Breast epithelium (tissue), 4 donors: ENCODE measurements around the gene SUPT6H. TPM values are rescaled to one million over a fixed set of nuclear protein-coding genes. Genes with fewer than 3 reads are reported as not detected.

ENCODE experiments used
- DNase-seq, 2 donors: peaks; one replicate each; pipeline ENCODE4 v3.0.0-alpha.2; 2019; ENCODE audit warnings: low spot score in 2 of 2
- H3K27ac ChIP-seq, 2 donors: fragments of 200-600 bp; sonication (generic) in 1 of 2; one replicate each; pipeline ENCODE4 v1.5.1; 2016 to 2019; ENCODE audit warnings: mild to moderate bottlenecking in 1 of 2
- H3K27me3 ChIP-seq, 2 donors: fragments of 200-600 bp; sonication (generic) in 1 of 2; one replicate each; pipeline versions ENCODE4 v1.5.1 to v1.6.0; 2017 to 2019; ENCODE audit warnings: control low read depth in 1 of 2, mild to moderate bottlenecking in 1 of 2
- H3K36me3 ChIP-seq: fragments of 200-600 bp; one replicate; pipeline ENCODE4 v1.5.1; 2019
- H3K4me1 ChIP-seq, 2 donors: fragments of 200-600 bp; sonication (generic); one replicate each; pipeline ENCODE4 v1.5.1; 2016 to 2019; ENCODE audit warnings: control low read depth in 1 of 2
- H3K4me3 ChIP-seq, 3 donors: fragments of 200-600 bp; sonication (generic); 1 replicate in 2 of 3; 2 replicates in 1 of 3; pipeline ENCODE4 v1.5.1; 2016 to 2019; ENCODE audit warnings: mild to moderate bottlenecking in 3 of 3, moderate library complexity in 2 of 3
- H3K9me3 ChIP-seq, 2 donors: fragments of 200-600 bp; sonication (generic) in 1 of 2; one replicate each; pipeline ENCODE4 v1.5.1; 2016 to 2019; ENCODE audit warnings: control low read depth in 1 of 2
- POLR2A ChIP-seq: fragments of 450-650 bp; IDR thresholded peaks from one replicate; pipeline ENCODE4 v1.6.1; 2016; ENCODE audit warnings: antibody characterized with exemption, mild to moderate bottlenecking, moderate library complexity
- POLR2AphosphoS5 ChIP-seq, 3 donors: sonication (generic); formaldehyde crosslinking; IDR thresholded peaks; one replicate each; pipeline ENCODE4 v1.6.1; 2017; ENCODE audit warnings: antibody characterized with exemption in 3 of 3
- intact Hi-C: fragments of 100-400 bp; cut with DNase I; formaldehyde crosslinking; loops from one replicate; pipeline ENCODE4 v1.15.1; 2023; ENCODE audit warnings: low total_unique reads
- total RNA-seq, 3 donors: library from RNA; depleted of rRNA; stranded (reverse); fragments of >200 nt; gene quantifications; one replicate each; pipeline ENCODE4 v1.1.0, GENCODE V29; 2016
- TF ChIP-seq, protein P1 (sequence below), 3 donors: fragments of 450-650 bp; IDR thresholded peaks; one replicate each; pipeline ENCODE4 v1.5.1; 2016 to 2017; ENCODE audit warnings: antibody characterized with exemption in 3 of 3, mild to moderate bottlenecking in 3 of 3, moderate library complexity in 3 of 3

Gene SUPT6H
- total RNA-seq, 3 donors from 2014 or later: 62.6 to 69.9 (median 66.7) TPM

DNA sequence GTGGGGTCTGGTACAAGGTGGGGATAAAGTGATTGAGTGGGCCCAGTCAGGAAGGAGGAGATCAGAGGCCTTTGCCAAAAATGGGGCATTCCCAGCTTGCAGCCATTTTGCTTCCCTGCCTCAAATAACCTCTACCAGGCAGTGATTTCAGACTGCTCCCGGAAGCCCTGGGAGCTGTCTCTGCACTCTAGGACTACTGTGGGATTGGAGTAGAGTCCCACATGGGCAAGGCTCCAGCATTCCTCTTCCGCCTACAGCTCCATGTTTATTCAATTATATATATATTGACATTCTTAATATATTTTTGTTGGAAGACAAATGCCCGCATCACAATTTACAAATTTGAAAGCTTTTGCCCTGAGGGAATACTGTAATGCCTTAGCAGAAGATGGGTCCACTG, 13.5 kb downstream of the SUPT6H start:
- H3K27me3 ChIP-seq: no peaks in the 10 kb centered on the region
- no peaks in the 10 kb centered on the region for H3K4me1 ChIP-seq
- no peak overlapping the region for H3K27ac ChIP-seq
- intact Hi-C loops: no loop called here
- TF ChIP-seq POLR2AphosphoS5 (IDR thresholded peaks at IDR 0.05): no peak
- H3K36me3 ChIP-seq: peaks cover 32% of the 10 kb centered on the region
- H3K4me3 ChIP-seq: no peak overlapping the region
- no peak for DNase-seq
- no peaks in the 10 kb centered on the region for H3K9me3 ChIP-seq

- Histone ChIP-seq H3K27me3 (no peaks in the 10 kb centered on the region), H3K9me3 (no peaks in the 10 kb centered on the region), H3K36me3 (peaks cover 32% of the 10 kb centered on the region), H3K4me3 (no peak overlapping the region), H3K4me1 (no peaks in the 10 kb centered on the region), H3K27ac (no peak overlapping the region)
- no peak for TF ChIP-seq POLR2AphosphoS5 (IDR thresholded peaks at IDR 0.05)
- TF ChIP-seq POLR2A: no peak
- TF ChIP-seq, protein P1, sequence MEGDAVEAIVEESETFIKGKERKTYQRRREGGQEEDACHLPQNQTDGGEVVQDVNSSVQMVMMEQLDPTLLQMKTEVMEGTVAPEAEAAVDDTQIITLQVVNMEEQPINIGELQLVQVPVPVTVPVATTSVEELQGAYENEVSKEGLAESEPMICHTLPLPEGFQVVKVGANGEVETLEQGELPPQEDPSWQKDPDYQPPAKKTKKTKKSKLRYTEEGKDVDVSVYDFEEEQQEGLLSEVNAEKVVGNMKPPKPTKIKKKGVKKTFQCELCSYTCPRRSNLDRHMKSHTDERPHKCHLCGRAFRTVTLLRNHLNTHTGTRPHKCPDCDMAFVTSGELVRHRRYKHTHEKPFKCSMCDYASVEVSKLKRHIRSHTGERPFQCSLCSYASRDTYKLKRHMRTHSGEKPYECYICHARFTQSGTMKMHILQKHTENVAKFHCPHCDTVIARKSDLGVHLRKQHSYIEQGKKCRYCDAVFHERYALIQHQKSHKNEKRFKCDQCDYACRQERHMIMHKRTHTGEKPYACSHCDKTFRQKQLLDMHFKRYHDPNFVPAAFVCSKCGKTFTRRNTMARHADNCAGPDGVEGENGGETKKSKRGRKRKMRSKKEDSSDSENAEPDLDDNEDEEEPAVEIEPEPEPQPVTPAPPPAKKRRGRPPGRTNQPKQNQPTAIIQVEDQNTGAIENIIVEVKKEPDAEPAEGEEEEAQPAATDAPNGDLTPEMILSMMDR (IDR thresholded peaks at IDR 0.05): peak in 1 of 3 donors; percentile 11
- intact Hi-C loops: no loop called here
- DNase-seq: no peak
Observed at GRCh38 chr17:28675980-28676379, 14.0 kb downstream of the SUPT6H start.

GRCh38 chr17:28682655-28683054, 20.6 kb downstream of the SUPT6H start:
- Histone ChIP-seq H3K4me1 (no peaks in the 10 kb centered on the region), H3K9me3 (no peaks in the 10 kb centered on the region), H3K4me3 (no peak overlapping the region), H3K27ac (no peak overlapping the region), H3K36me3 (peaks cover 42% of the 10 kb centered on the region), H3K27me3 (no peaks in the 10 kb centered on the region)
- intact Hi-C loops: no loop called here
- DNase-seq: no peak
- TF ChIP-seq, protein P1 (IDR thresholded peaks at IDR 0.05): no peak
- TF ChIP-seq POLR2A: no peak
- no peak for TF ChIP-seq POLR2AphosphoS5 (IDR thresholded peaks at IDR 0.05)

DNA sequence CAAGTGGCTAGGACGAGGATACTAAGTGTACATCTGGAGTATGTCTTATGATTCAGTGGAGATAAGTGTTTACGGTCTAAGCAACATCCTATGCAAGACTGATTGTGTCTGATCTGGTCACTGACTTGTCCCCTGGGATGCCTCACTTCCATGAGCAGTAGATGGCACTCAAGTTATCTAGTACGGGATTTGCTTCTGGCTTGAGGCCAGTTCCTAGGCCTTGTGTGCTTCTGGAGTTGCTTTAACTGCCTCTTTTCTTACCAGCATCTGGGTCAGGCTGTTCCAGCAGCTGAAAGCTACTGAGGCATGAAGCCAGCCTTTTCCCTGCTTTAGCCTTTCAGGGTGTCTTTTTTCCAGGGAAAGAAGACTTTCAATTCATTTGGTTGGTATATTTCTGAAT, 23.0 kb downstream of the SUPT6H start:
- H3K36me3 ChIP-seq: peaks cover 28% of the 10 kb centered on the region
- H3K4me1 ChIP-seq: no peaks in the 10 kb centered on the region
- intact Hi-C loops: no loop called here
- H3K27ac ChIP-seq: no peak overlapping the region
- H3K9me3 ChIP-seq: no peaks in the 10 kb centered on the region
- DNase-seq: no peak
- TF ChIP-seq, protein P1 (IDR thresholded peaks at IDR 0.05): no peak
- no peak for TF ChIP-seq POLR2A
- no peaks in the 10 kb centered on the region for H3K27me3 ChIP-seq
- no peak overlapping the region for H3K4me3 ChIP-seq

- Histone ChIP-seq H3K27me3 (no peaks in the 10 kb centered on the region), H3K4me1 (no peaks in the 10 kb centered on the region), H3K27ac (no peak overlapping the region), H3K9me3 (no peaks in the 10 kb centered on the region), H3K4me3 (no peak overlapping the region), H3K36me3 (peaks cover 32% of the 10 kb centered on the region)
- no peak for DNase-seq
- no peak for TF ChIP-seq POLR2AphosphoS5 (IDR thresholded peaks at IDR 0.05)
- TF ChIP-seq, protein P1 (IDR thresholded peaks at IDR 0.05): no peak
- TF ChIP-seq POLR2A: no peak
- intact Hi-C loops: no loop called here
Observed at GRCh38 chr17:28685366-28685765, 23.4 kb downstream of the SUPT6H start.

- Histone ChIP-seq H3K4me1 (no peaks in the 10 kb centered on the region), H3K27me3 (no peaks in the 10 kb centered on the region), H3K27ac (no peak overlapping the region), H3K9me3 (no peaks in the 10 kb centered on the region), H3K4me3 (no peak overlapping the region), H3K36me3 (peaks cover 37% of the 10 kb centered on the region)
- no peak for TF ChIP-seq POLR2A
- no peak for TF ChIP-seq POLR2AphosphoS5 (IDR thresholded peaks at IDR 0.05)
- TF ChIP-seq, protein P1 (IDR thresholded peaks at IDR 0.05): no peak
- intact Hi-C loops: no loop called here
- no peak for DNase-seq
Observed at GRCh38 chr17:28686296-28686695, 24.3 kb downstream of the SUPT6H start.
